ENCODE data around the gene TMEM87B. TPM values are rescaled to one million over a fixed set of nuclear protein-coding genes. Genes with fewer than 3 reads are reported as not detected.

TMEM87B gene
- total RNA-seq, 1 experiment from 2014 or later: 14.8 TPM

- no peaks in the 10 kb centered on the region for H3K9me2 ChIP-seq (ENCODE audit: insufficient read depth)
- H2AFZ ChIP-seq (ENCODE audit: low read depth, low read length, poor library complexity, severe bottlenecking): no peak overlapping the region
- H3K9me3 ChIP-seq (ENCODE audit: control insufficient read depth in 1 of 2, insufficient read depth in 1 of 2, low read depth in 1 of 2, low read length in 2 of 2): no peaks in the 10 kb centered on the region
- H3K27me3 ChIP-seq (ENCODE audit: insufficient read depth, low read length): no peaks in the 10 kb centered on the region
- H3K27ac ChIP-seq (ENCODE audit: low read depth, low read length): no peak overlapping the region
- no TSS peak for BruUV-seq (replicated peaks)
- no peaks in the 10 kb centered on the region for H3K4me1 ChIP-seq (ENCODE audit: control insufficient read depth in 1 of 2, insufficient read depth in 2 of 2, low read length in 2 of 2)
- TF ChIP-seq TCF7L2 (IDR thresholded peaks at IDR 0.05; ENCODE audit: borderline replicate concordance, extremely low read depth, insufficient read depth, insufficient read length) (no peak), JUND (IDR thresholded peaks at IDR 0.05) (no peak), CBX3 (IDR thresholded peaks at IDR 0.05; ENCODE audit: low read depth) (no peak), CEBPB (IDR thresholded peaks at IDR 0.05; ENCODE audit: low read depth) (no peak), FOSL1 (IDR thresholded peaks at IDR 0.05; ENCODE audit: low read depth) (no peak)
- H3K36me3 ChIP-seq (ENCODE audit: control insufficient read depth in 1 of 2, insufficient read depth in 2 of 2, low read length in 2 of 2): no peaks in the 10 kb centered on the region
- ChIA-PET POLR2A (no interaction called here), CTCF (no interaction called here), RAD21 (ENCODE audit: low non-redundant PET in 1 of 2, low total read pairs in 2 of 2, uncharacterized antibody in 2 of 2, unreplicated experiment in 2 of 2) (no interaction called here)
- H4K20me1 ChIP-seq (ENCODE audit: insufficient read depth): no peaks in the 10 kb centered on the region
- DNase-seq (ENCODE audit: low read depth, low spot score): no peak
- no peak overlapping the region for H3K9ac ChIP-seq (ENCODE audit: low read length)
- no peak overlapping the region for H3K4me3 ChIP-seq (replicated peaks in 1 of 2; ENCODE audit: low read depth in 1 of 2, low read length in 2 of 2)
- ATAC-seq: no peak
- no peak overlapping the region for H3K4me2 ChIP-seq (ENCODE audit: low read length)
- H3K79me2 ChIP-seq (ENCODE audit: insufficient read depth, low read length): no peaks in the 10 kb centered on the region
- intact Hi-C loops (cut with micrococcal nuclease): no loop called here
These were observed 95.4 kb downstream of the TMEM87B start for GRCh38 chr2:112150447-112150846.

DNA sequence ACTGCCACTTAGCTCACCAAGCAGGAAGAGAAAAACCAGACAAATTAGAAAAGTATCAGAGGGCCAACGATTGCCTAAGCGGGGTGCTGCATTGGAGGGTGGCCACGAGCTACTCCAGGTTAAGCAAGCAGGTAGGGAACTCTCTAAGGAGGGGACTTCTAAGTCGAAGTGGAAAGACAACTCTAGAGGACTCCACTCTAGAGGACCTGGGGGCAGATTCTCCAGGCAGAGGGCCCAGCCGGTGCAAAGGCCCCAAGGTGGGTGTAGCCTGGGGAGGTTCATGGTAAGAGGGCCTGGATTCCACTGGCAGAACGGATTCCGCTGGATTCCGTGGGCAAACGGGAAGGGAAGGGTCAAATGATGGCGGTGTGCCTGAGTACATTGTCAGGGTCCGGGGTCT lies 95.8 kb downstream of the TMEM87B start:
- no peak overlapping the region for H3K4me3 ChIP-seq (replicated peaks in 1 of 2; ENCODE audit: low read depth in 1 of 2, low read length in 2 of 2)
- no peaks in the 10 kb centered on the region for H3K9me3 ChIP-seq (ENCODE audit: control insufficient read depth in 1 of 2, insufficient read depth in 1 of 2, low read depth in 1 of 2, low read length in 2 of 2)
- no peak overlapping the region for H3K9ac ChIP-seq (ENCODE audit: low read length)
- DNase-seq (ENCODE audit: low read depth, low spot score) (no peak), ATAC-seq (no peak)
- TF ChIP-seq CBX3 (IDR thresholded peaks at IDR 0.05; ENCODE audit: low read depth) (no peak), ZFX (IDR thresholded peaks at IDR 0.05) (no peak), ATF3 (IDR thresholded peaks at IDR 0.05) (no peak), EZH2 (IDR thresholded peaks at IDR 0.05) (no peak)
- TF ChIP-seq, protein P1, sequence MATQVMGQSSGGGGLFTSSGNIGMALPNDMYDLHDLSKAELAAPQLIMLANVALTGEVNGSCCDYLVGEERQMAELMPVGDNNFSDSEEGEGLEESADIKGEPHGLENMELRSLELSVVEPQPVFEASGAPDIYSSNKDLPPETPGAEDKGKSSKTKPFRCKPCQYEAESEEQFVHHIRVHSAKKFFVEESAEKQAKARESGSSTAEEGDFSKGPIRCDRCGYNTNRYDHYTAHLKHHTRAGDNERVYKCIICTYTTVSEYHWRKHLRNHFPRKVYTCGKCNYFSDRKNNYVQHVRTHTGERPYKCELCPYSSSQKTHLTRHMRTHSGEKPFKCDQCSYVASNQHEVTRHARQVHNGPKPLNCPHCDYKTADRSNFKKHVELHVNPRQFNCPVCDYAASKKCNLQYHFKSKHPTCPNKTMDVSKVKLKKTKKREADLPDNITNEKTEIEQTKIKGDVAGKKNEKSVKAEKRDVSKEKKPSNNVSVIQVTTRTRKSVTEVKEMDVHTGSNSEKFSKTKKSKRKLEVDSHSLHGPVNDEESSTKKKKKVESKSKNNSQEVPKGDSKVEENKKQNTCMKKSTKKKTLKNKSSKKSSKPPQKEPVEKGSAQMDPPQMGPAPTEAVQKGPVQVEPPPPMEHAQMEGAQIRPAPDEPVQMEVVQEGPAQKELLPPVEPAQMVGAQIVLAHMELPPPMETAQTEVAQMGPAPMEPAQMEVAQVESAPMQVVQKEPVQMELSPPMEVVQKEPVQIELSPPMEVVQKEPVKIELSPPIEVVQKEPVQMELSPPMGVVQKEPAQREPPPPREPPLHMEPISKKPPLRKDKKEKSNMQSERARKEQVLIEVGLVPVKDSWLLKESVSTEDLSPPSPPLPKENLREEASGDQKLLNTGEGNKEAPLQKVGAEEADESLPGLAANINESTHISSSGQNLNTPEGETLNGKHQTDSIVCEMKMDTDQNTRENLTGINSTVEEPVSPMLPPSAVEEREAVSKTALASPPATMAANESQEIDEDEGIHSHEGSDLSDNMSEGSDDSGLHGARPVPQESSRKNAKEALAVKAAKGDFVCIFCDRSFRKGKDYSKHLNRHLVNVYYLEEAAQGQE (IDR thresholded peaks at IDR 0.05; ENCODE audit: low read depth): no peak
- no peaks in the 10 kb centered on the region for H3K79me2 ChIP-seq (ENCODE audit: insufficient read depth, low read length)
- no peaks in the 10 kb centered on the region for H3K4me1 ChIP-seq (ENCODE audit: control insufficient read depth in 1 of 2, insufficient read depth in 2 of 2, low read length in 2 of 2)
- H3K4me2 ChIP-seq (ENCODE audit: low read length): no peak overlapping the region
- ChIA-PET RAD21 (ENCODE audit: low non-redundant PET in 1 of 2, low total read pairs in 2 of 2, uncharacterized antibody in 2 of 2, unreplicated experiment in 2 of 2) (no interaction called here), CTCF (no interaction called here), POLR2A (no interaction called here)
- H3K9me2 ChIP-seq (ENCODE audit: insufficient read depth): no peaks in the 10 kb centered on the region
- no TSS peak for BruUV-seq (replicated peaks)
- H3K27me3 ChIP-seq (ENCODE audit: insufficient read depth, low read length): no peaks in the 10 kb centered on the region
- intact Hi-C loops (cut with micrococcal nuclease): no loop called here
- no peak overlapping the region for H3K27ac ChIP-seq (ENCODE audit: low read depth, low read length)
- H4K20me1 ChIP-seq (ENCODE audit: insufficient read depth): no peaks in the 10 kb centered on the region
- H3K36me3 ChIP-seq (ENCODE audit: control insufficient read depth in 1 of 2, insufficient read depth in 2 of 2, low read length in 2 of 2): no peaks in the 10 kb centered on the region
- H2AFZ ChIP-seq (ENCODE audit: low read depth, low read length, poor library complexity, severe bottlenecking): no peak overlapping the region

Data from HCT116 (cell line).